Stomach (tissue), 4 donors: ENCODE results near the gene PDE3A.

Experiments used
- EP300 ChIP-seq: sonication (generic); formaldehyde crosslinking; IDR thresholded peaks from one replicate; pipeline ENCODE4 v1.6.1; 2017; ENCODE audit warnings: antibody characterized with exemption
- POLR2AphosphoS5 ChIP-seq, 3 donors: sonication (generic); formaldehyde crosslinking; IDR thresholded peaks; one replicate each; pipeline ENCODE4 v1.6.1; 2016; ENCODE audit warnings: antibody characterized with exemption in 3 of 3
- TF ChIP-seq, protein P1 (sequence below), 7 experiments: fragments of 450-650 bp in 4 of 7; fragments of 200-600 bp in 3 of 7; sonication (generic) in 3 of 7; IDR thresholded peaks; one replicate each; pipeline ENCODE4 v1.5.1; 2016 to 2019; ENCODE audit warnings: antibody characterized with exemption in 7 of 7, control low read depth in 2 of 7, mild to moderate bottlenecking in 1 of 7

DNA sequence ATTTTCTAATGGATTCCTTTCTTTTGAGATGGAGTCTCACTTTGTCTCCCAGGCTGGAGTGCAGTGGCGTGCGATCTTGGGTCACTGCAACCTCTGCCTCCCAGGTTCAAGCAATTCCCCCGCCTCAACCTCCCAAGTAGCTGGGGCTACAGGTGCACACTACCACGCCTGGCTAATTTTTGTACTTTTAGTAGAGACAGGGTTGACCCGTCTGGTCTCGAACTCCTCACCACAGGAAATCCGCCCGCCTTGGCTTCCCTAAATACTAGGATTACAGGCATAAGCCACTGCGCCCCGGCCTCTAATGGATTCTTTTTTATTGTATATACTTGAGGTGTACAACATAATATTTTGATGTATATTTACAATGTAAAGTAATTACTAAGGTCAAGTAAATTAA, 186.7 kb downstream of the PDE3A start:
- TF ChIP-seq, protein P1, sequence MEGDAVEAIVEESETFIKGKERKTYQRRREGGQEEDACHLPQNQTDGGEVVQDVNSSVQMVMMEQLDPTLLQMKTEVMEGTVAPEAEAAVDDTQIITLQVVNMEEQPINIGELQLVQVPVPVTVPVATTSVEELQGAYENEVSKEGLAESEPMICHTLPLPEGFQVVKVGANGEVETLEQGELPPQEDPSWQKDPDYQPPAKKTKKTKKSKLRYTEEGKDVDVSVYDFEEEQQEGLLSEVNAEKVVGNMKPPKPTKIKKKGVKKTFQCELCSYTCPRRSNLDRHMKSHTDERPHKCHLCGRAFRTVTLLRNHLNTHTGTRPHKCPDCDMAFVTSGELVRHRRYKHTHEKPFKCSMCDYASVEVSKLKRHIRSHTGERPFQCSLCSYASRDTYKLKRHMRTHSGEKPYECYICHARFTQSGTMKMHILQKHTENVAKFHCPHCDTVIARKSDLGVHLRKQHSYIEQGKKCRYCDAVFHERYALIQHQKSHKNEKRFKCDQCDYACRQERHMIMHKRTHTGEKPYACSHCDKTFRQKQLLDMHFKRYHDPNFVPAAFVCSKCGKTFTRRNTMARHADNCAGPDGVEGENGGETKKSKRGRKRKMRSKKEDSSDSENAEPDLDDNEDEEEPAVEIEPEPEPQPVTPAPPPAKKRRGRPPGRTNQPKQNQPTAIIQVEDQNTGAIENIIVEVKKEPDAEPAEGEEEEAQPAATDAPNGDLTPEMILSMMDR (IDR thresholded peaks at IDR 0.05): no peak
- TF ChIP-seq EP300: no peak
- TF ChIP-seq POLR2AphosphoS5 (IDR thresholded peaks at IDR 0.05): no peak
